ENCODE data around the gene FCHO1.
"Not testable (repeated sequence)": the region's sequence is repeated elsewhere in the genome, so short reads cannot be mapped to it uniquely, and the experiment has no call there.

FCHO1 gene

GRCh38 chr19:17778251-17778967 is 27.1 kb downstream of the FCHO1 start:
- H3K27ac ChIP-seq: no peak overlapping the region
- TF ChIP-seq CTCF (conservative IDR thresholded peaks at IDR 0.05): no peak

DNA sequence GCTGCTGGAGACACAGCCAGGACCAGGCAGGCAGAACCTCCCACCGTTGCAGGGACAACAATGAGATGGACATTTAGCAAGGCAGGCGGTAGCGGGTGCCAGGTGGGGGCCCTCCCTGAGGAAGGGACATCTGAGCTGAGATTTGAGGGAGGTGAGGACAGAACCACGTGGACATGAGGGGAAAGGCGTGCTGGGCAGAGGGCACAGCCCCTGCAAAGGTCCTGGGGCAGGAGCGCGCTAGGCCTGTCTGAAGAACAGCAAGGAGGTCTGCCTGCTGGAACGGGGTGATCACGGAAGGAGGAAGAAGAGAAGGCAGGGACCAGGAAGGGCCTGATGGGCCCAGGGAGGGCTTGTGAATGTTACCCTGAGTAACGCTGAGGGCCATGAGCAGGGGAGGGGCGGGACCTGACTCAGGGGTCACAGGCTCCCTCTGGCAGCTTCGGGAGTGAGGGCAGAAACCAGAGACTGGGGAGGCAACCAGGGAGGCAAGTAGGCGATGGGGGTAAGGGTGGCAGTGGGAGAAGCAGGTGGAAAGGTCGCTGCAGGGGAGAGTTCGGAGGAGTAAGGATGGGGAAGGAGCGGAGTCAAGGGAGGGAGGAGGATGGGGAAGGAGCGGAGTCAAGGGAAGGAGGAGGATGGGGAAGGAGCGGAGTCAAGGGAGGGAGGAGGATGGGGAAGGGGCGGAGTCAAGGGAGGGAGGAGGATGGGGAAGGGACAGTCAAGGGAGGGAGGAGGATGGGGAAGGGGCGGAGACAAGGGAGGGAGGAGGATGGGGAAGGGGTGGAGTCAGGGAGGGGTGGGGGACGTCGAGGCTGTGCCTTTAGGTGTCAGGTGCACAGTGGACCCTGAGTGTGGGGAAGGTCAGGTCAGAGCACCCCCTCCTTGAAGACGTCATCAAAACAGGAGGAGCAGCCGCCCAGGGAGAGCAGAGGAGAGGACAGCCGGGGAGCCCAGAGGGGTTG is 28.0 kb downstream of the FCHO1 start:
- TF ChIP-seq CTCF (conservative IDR thresholded peaks at IDR 0.05): no peak
- no peak overlapping the region for H3K27ac ChIP-seq

- TF ChIP-seq CTCF (conservative IDR thresholded peaks at IDR 0.05): no peak
- no peak overlapping the region for H3K27ac ChIP-seq
Observed at GRCh38 chr19:17780781-17781180, 29.5 kb downstream of the FCHO1 start.

DNA sequence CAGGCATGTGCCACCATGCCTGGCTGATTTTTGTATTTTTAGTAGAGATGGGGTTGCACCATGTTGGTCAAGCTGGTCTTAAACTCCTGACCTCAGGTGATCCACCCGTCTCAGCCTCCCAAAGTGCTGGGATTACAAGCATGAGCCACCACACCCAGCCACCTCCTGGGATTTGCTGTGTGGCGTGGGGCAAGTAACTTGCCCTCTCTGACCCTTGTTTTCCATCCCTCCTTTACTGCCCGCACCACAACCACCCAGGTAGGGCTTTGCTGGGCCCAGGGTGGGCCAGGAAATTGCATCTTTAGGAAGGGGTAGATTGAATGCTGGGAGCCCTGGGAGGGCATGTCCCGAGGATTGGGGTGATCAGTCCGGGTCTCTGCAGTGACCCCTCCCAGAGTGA is 32.4 kb downstream of the FCHO1 start:
- H3K27ac ChIP-seq: not testable (repeated sequence)

DNA sequence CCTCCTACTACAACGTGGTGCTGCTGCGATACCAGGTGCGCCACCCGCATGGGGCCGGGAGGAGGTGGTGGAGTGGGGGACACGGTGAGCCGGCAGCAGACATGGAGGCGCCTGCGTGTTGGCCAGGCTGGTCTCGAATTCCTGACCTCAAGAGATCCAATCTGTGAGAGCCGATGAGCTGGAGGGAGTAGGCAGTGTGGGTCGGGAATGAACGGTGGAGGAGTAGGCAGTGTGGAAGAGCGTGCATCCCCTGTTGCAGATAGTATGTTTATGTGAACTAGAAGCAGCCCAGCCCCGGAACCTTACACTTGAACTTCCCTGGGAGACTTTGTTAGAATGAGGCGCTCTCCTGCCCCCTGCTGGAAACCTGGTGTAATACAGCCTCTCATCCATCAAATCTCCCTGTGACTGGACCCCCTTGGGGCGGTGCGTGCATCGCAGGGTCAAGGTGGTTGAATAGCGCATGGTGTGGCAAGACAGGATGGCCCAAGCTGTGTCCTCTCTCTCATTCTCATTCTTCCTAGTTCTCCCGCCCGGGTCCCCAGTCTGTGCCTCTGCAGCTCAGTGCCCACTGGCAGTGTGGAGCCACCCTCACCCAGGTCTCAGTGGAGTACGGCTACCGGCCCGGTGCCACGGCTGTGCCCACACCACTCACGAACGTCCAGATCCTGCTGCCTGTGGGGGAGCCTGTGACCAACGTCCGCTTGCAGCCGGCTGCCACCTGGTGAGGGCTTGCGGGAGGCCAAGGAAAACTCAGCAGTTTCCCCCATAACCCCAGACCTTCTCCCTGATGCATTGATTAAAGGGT is 33.1 kb downstream of the FCHO1 start:
- H3K27ac ChIP-seq: no peak overlapping the region
- TF ChIP-seq CTCF (conservative IDR thresholded peaks at IDR 0.05): peak; percentile 87

DNA sequence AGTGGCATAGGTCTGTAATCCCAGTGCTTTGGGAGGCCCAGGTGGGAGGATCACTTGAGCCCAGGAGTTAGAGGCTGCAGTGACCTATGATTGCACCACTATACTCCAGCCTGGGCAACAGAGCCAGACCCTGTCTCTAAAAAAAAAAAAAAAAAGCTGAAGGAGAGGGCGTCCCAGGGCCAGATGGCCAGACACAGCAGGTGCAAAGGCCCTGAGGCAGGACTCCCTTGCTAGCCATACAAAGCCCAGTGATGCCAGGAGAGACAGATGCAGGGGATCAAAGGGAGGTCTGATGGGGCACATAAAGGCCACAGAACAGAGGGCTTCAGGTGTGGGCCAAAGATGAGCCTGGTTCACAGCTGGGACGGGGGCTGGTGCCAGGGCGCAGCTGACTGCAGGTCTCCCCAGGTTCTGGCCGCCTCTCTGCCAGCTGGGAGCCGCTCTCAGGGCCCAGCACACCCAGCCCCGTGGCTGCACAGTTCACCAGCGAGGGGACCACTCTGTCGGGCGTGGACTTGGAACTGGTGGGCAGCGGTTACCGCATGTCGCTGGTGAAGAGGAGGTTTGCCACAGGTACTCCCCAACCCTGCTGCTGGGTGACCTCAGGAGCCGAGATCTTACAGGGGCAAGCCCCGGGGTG is 36.1 kb downstream of the FCHO1 start:
- TF ChIP-seq CTCF (conservative IDR thresholded peaks at IDR 0.05): no peak
- H3K27ac ChIP-seq: peak overlapping the region; percentile 52; the same call in 1 of the 2 replicates

DNA sequence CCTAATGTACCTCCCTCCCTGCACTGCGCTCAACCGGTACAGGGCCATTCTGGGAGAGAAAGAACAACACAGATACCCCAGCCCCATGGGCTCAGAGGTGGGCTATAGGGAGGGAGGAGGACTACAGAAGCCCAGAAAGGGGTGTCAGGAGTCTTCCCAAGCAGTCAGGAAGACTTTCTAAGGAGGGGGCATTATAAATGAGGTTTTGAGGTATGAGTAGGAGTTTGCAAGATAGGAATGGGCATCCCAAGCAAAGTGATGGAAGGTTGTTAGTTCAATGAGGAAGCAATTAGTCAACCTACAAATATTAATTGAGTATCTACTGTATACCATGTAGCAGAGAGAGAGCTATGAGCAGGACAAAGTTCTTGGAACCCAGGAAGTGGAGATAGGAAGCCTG is 37.4 kb downstream of the FCHO1 start:
- TF ChIP-seq CTCF (conservative IDR thresholded peaks at IDR 0.05): no peak
- peak overlapping the region; percentile 52 for H3K27ac ChIP-seq

Data from VCaP (cell line).